Lung (tissue), 16 donors: Measurements from ENCODE around the gene GATC. TPM values are rescaled to one million over a fixed set of nuclear protein-coding genes. Genes with fewer than 3 reads are reported as not detected.

Experiments
- ATAC-seq: fragments of 200-7000 bp; cut with Tn5 transposase; one replicate; pipeline ENCODE4 v1.9.1; 2020; ENCODE audit warnings: moderate number of reproducible peaks; ENCODE audit not compliant: insufficient read depth, low FRiP score
- DNase-seq, 3 donors: peaks; one replicate each; pipeline ENCODE4 v3.0.0-alpha.2; 2013 to 2017
- H3K27ac ChIP-seq, 2 donors: one replicate each; pipeline ENCODE4 v1.5.1; 2013; ENCODE audit warnings: mild to moderate bottlenecking in 2 of 2, moderate library complexity in 2 of 2, control low read depth in 1 of 2, inconsistent platforms in 1 of 2, low read depth in 1 of 2, low read length in 1 of 2
- H3K27me3 ChIP-seq, 3 donors: one replicate each; pipeline ENCODE4 v1.5.1; 2013; ENCODE audit warnings: low read length in 2 of 3; ENCODE audit not compliant: control insufficient read depth in 3 of 3, insufficient read depth in 3 of 3
- H3K36me3 ChIP-seq, 4 donors: one replicate each; pipeline ENCODE4 v1.5.1; 2013; ENCODE audit warnings: low read length in 4 of 4, mild to moderate bottlenecking in 1 of 4, moderate library complexity in 1 of 4; ENCODE audit not compliant: control insufficient read depth in 4 of 4, insufficient read depth in 4 of 4
- H3K4me1 ChIP-seq, 5 donors: one replicate each; pipeline ENCODE4 v1.5.1; 2013; ENCODE audit warnings: low read length in 5 of 5, mild to moderate bottlenecking in 2 of 5, moderate library complexity in 1 of 5; ENCODE audit not compliant: control insufficient read depth in 5 of 5, insufficient read depth in 5 of 5
- H3K4me3 ChIP-seq: one replicate; pipeline ENCODE4 v1.5.1; 2013; ENCODE audit warnings: mild to moderate bottlenecking, control low read depth, moderate library complexity
- H3K9ac ChIP-seq, 2 donors: one replicate each; pipeline ENCODE4 v1.5.1; 2013; ENCODE audit warnings: low read length in 2 of 2, control low read depth in 1 of 2; ENCODE audit not compliant: insufficient read depth in 1 of 2
- H3K9me3 ChIP-seq, 4 donors: one replicate each; pipeline ENCODE4 v1.5.1; 2013; ENCODE audit warnings: low read length in 3 of 4, mild to moderate bottlenecking in 1 of 4, moderate library complexity in 1 of 4; ENCODE audit not compliant: control insufficient read depth in 4 of 4, insufficient read depth in 3 of 4
- CTCF ChIP-seq: IDR thresholded peaks from 2 replicates; pipeline ENCODE4 v1.5.1; 2012; ENCODE audit warnings: mild to moderate bottlenecking; ENCODE audit errors: control extremely low read depth, extremely low read depth
- WGBS, 2 donors: extraction: QIAGEN DNeasy Blood & Tissue Kit; methylation state at CpG; one replicate each; pipeline ENCODE4 v1.1.7; 2013; 5-methylcytosine and 5-hydroxymethylcytosine counted together
- long read RNA-seq, 5 donors: transcript quantifications; one replicate each; lab custom pipeline, GENCODE V29; 2026
- polyA plus RNA-seq, 2 donors: library from polyadenylated mRNA; stranded (reverse); fragments of 200-250 nt; gene quantifications; one replicate each; pipeline ENCODE4 v1.2.1, GENCODE V29; 2013
- total RNA-seq, 2 donors: library from RNA; depleted of rRNA in 1 of 2; stranded (reverse); fragments of >200 nt in 1 of 2; gene quantifications; one replicate each; pipeline ENCODE4 v1.2.1, GENCODE V29; 2014 to 2021
- donor health status: control.
- donor health status: control.
- donor health status: Bipolar disorder and iron deficiency.
- donor health status: healthy.
- donor health status: DM: yes; HTN: yes; CAD: no.

Gene GATC
- total RNA-seq = 10 to 100 TPM; 27.5 to 27.6 TPM
- polyA plus RNA-seq = 10 to 100 TPM; 10.6 to 11.2 TPM
- long read RNA-seq, donor 1, full-length matches to known transcripts = 23 of 369 reads
- long read RNA-seq, donor 1, partial matches to known transcripts = 167 of 369 reads
- long read RNA-seq, donor 1, other reads (novel, unspliced or antisense) = 179 of 369 reads
- long read RNA-seq, donor 2, full-length matches to known transcripts = 4 of 192 reads
- long read RNA-seq, donor 2, partial matches to known transcripts = 88 of 192 reads
- long read RNA-seq, donor 2, other reads (novel, unspliced or antisense) = 100 of 192 reads
- long read RNA-seq, donor 3, full-length matches to known transcripts = 9 of 211 reads
- long read RNA-seq, donor 3, partial matches to known transcripts = 71 of 211 reads
- long read RNA-seq, donor 3, other reads (novel, unspliced or antisense) = 131 of 211 reads
- long read RNA-seq, donor 4, full-length matches to known transcripts = 9 of 449 reads
- long read RNA-seq, donor 4, partial matches to known transcripts = 440 of 449 reads
- long read RNA-seq, donor 4, other reads (novel, unspliced or antisense) = 0 of 449 reads
- long read RNA-seq, donor 5, full-length matches to known transcripts = 13 of 30 reads
- long read RNA-seq, donor 5, partial matches to known transcripts = 17 of 30 reads
- long read RNA-seq, donor 5, other reads (novel, unspliced or antisense) = 0 of 30 reads

- peaks cover 9 to 27% (median 12%) of the 10 kb centered on the region in 4 donors for H3K36me3 ChIP-seq
- peak; percentile 93 for ATAC-seq
- peaks cover 0 to 16% (median 9%) of the 10 kb centered on the region in 5 donors for H3K4me1 ChIP-seq
- H3K27ac ChIP-seq = peak within 1 kb of the TSS; percentile 89 to 96
- H3K27me3 ChIP-seq = no peaks in the 10 kb centered on the region
- WGBS, 2 donors = 0% methylated on average over 66 to 73 of the region's 73 CpGs
- TF ChIP-seq CTCF = no peak
- peak; percentile 86 to 92 (median 91) for DNase-seq
- H3K9me3 ChIP-seq = no peaks in the 10 kb centered on the region
- H3K4me3 ChIP-seq = peak within 1 kb of the TSS; percentile 99
- H3K9ac ChIP-seq = peak within 1 kb of the TSS; percentile 95 to 96
These were observed at the start of gene GATC, which contains the start of gene TRIAP1 for GRCh38 chr12:120445911-120446843. TSS of gene GATC (plus strand) at chr12:120446444. CDS start at chr12:120446481, 37 bp downstream. TSS of gene TRIAP1 (minus strand) at chr12:120446384. CDS start at chr12:120446372, 12 bp downstream.

GRCh38 chr12:120397824-120398540 is 48.3 kb upstream of the GATC start:
- 54 to 75% methylated on average over 33 of the region's 33 CpGs for WGBS, 2 donors
- H3K4me3 ChIP-seq = no peak overlapping the region

More at GRCh38 chr12:120397824-120398540, 48.3 kb upstream of the GATC start:
- ATAC-seq (no peak), DNase-seq (peak; percentile 9 to 30 (median 19))
- H3K36me3 ChIP-seq = no peaks in the 10 kb centered on the region
- H3K9me3 ChIP-seq = no peaks in the 10 kb centered on the region
- no peak overlapping the region for H3K9ac ChIP-seq
- no peak overlapping the region for H3K27ac ChIP-seq
- TF ChIP-seq CTCF = no peak
- H3K4me1 ChIP-seq = peaks cover 0 to 7% (median 4%) of the 10 kb centered on the region in 5 donors
- peaks cover 0 to 5% (median 4%) of the 10 kb centered on the region in 3 donors for H3K27me3 ChIP-seq
